ENCODE results near the gene HOXA11. TPM values are rescaled to one million over a fixed set of nuclear protein-coding genes. Genes with fewer than 3 reads are reported as not detected.
A peak's percentile ranks its signal among the peaks of the same experiment; 100 is the strongest.

The HOXA11 gene
- total RNA-seq, 1 experiment from 2014 or later, result 0.79 TPM

DNA sequence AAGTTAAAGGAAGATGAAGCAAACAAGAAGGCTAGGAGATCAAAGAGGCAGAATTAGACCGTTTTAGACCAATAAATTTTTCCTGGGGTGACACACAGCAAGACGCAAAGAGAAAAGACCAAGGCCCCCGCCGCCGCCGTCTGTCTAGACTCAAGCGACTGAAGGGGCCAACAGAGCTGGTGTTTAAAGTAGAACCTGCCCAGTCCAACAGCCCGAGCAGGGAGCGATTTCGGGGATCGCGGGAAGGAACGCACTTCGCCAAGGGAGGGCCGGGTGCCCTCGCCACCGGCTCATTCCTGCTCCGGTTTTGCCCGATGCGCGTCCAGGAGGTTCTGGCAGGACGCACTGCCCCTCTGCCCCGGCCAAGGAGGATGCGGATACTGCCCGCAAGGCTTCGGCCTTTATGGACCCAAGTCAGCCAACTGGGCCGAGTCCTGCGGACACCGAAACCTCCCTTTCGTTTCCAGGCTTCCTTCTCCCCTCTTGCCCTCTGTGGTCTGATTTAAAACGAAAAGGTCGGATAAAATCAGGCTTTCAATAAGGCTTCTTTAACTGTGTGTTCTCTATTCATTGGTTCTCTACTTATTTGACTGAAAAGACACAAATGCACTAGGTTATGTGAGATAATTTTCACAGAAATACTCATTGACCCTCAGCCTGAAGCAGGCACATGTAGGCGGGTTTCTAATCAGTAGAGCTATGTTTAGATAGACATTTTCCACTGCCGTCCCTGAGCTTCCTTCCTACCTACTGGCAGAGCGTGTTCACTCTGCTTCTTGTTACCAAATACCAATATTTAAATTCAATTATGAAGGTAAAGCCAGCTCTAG lies 26.4 kb downstream of the HOXA11 start:
- DNase-seq (ENCODE audit: low read depth), result no peak

DNA sequence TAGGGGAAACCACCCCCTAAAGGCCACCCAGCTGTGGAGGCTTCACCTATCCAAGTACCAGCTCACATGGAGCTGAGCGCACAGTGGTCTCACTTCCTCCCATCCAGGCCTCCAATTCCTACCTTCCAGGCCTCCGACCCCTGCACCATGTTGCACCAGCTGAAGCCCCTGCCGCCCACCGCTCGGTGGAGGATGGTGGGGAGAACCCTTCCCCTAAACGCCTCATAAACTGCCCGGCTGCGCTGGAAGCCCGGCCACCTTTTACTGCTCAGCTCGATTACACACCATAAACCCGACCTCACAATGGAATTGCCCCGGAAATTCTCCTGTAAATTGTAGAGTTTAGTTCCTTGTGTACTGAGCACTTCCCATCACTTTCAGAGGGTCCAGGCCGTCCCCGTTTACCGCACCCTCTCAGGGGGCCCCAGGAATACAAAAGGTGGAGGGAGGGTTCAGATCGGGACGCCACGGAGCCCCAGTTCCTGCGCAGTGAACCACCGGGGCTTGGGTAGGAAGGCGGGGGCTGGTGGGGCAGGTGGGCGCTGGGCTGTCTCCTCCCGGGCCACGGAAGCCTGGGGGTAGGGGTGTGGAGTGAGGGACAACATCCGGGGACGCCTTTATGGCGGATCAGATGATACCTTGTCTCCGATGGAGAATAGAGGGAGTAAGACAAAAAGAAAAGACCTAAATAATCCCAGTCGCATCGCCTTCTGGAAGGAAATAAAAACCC lies 27.2 kb downstream of the HOXA11 start:
- no peak for DNase-seq (ENCODE audit: low read depth)

DNA sequence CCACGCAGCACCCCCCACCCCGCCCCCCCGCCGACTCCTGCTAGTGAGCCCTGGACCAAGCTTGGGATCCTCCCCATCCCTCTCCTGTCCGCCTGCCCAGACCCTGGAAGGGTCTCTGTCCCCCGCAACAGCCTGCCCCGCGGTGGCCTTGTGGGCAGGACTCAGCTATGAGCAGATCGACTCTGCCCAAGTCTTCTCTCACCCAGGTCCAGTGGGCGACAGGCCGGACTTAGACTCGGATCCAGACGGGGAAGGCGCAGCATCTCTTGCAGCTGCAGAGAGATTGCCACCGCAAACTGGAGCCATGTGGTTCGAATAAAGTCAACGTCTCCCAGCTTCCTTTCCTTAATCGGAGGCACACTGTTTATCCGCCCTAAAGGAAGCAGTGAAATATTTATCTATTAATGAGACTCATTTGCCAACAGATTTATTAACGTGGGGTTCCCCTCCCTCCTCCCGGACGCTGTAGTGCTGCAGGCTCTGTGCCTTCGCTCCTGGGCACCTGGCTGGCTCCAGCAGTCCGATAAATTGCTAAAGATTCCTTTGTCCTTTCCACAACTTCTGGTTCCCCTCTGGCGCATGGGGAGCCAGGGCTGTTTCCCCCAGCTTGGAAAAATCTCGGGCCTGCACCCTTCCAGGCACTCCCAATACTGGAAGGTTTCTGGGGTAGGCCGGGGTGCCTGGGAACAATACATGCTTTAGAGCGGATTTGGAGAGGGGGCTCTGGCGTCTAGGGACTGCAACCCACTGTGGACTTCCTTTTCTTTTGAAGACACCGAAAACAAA lies 27.9 kb downstream of the HOXA11 start:
- DNase-seq (ENCODE audit: low read depth), result no peak

DNA sequence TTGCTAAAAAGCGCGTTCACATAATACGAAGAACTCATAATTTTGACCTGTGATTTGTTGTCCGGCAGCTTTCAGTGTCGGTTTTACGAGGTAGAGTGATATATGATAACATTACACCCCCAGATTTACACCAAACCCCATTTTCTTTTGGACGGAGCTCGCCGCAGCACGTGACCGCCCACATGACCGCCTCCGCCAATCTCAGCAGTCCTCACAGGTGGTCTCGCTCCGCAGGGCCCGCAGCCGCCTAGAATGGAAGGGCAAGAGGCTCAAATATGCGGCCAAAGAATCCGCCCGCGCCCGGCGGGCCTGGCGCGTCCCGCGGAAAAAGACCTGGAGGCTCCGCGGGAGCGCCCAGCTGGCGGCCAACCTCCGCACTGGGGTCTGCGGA lies 28.5 kb downstream of the HOXA11 start, which contains the start of gene HOXA7:
TSS of gene HOXA7 (minus strand) at position 168 of the 391 bp plus-strand sequence. CDS start at position 38, 130 bp downstream.
- DNase-seq (ENCODE audit: low read depth), result peak; percentile 71

DNA sequence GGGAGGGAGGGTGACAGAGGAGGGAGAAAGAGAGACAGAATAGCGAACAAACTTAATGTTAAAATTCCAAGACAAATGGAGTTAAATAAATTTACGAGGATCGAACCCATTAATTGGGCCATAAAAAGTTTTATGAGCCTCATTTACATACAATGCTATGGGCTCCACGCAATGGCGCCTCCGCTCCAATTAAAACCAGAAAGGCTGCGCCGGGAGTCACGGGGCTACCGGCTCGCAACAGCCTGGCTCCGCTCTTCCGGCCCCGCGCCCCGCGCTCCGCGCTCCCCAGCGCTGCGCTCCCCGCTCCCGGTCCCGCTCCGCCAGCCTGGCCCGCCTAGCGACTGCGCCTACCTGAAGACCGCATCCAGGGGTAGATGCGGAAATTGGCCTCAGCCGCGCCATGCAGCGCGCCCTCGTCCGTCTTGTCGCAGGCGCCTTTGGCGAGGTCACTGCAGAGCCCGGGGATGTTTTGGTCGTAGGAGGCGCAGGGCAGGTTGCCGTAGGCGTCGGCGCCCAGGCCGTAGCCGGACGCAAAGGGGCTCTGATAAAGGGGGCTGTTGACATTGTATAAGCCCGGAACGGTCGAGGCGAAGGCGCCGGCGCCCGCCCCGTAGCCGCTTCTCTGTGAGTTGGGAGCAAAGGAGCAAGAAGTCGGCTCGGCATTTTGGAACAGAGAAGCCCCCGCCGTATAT lies 29.1 kb downstream of the HOXA11 start:
- peak; percentile 55 for DNase-seq (ENCODE audit: low read depth)

DNA sequence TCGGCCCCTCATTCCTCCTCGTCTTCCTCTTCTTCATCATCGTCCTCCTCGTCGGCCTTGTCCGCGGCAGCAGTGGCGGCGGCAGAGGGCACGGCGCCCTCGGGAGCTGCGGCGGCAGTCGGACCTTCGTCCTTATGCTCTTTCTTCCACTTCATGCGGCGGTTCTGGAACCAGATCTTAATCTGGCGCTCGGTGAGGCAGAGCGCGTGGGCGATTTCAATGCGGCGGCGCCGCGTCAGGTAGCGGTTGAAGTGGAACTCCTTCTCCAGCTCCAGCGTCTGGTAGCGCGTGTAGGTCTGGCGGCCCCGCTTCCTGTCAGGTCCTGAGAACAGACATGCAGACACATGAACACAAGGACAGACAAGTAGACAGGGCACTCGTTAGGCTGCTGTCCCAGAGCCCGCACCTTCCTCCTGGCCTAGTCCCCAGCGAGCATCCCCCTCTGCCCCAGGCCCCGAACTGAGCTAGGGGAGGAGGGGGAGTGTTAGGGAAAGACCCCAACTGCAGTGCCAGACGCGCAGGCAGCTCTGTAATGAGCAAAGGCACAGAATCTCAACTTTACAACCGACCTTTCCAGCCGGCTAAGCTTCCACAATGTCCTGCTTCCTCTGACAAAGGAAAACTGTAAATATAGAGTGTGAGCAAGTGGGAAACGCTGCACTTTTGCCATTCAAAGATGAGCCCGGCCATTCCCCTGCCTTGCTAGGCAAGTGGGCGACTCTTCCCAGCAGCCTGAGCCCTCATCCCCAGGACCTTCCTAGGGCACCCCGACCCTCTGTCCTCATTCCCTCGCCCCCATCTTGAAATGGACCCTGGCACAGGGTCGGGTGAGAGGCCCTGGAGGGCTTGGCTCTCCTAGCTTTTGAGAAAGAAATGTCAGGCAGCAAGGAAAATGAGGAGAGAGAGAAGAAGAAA lies 29.9 kb downstream of the HOXA11 start:
- DNase-seq (ENCODE audit: low read depth), result no peak

DNA sequence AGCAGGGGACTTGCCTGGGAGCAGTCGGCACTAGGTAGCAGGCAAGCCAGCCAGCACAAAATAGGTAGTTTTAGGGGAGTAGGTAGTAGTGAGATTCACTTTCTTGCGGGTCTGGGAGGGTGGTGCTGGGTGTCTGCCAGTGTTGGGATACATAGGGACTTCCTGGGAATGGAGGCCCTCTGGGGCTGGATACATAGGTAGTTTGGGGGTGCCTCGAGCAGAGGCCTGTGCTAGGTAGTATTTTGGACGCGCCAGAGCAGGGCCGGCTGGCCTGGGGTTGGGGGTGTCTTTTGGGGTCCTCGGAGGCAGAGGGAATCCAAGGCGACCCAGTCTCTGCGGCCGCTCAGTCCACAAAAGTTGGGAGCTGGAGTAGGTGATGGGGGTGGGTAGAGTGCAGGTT lies 30.7 kb downstream of the HOXA11 start:
- DNase-seq (ENCODE audit: low read depth), result no peak

DNA sequence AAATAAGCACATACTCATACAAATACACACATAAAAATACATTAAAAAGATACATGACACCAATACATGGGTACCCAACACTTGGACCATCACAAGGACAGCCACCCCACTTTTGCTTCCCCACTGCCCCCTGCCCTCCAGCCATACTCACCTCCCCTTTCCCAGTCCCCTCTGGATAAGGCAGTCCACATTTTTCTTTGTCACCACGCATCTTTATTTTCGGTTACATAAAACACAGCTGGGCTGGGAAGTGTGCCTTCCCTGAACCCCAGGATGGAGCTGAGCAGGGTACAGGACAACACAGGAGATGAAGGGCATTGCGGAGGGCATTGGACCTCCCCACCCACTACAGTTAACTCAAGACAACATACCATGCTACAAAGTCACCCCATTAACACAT lies 31.5 kb downstream of the HOXA11 start:
- no peak for DNase-seq (ENCODE audit: low read depth)

DNA sequence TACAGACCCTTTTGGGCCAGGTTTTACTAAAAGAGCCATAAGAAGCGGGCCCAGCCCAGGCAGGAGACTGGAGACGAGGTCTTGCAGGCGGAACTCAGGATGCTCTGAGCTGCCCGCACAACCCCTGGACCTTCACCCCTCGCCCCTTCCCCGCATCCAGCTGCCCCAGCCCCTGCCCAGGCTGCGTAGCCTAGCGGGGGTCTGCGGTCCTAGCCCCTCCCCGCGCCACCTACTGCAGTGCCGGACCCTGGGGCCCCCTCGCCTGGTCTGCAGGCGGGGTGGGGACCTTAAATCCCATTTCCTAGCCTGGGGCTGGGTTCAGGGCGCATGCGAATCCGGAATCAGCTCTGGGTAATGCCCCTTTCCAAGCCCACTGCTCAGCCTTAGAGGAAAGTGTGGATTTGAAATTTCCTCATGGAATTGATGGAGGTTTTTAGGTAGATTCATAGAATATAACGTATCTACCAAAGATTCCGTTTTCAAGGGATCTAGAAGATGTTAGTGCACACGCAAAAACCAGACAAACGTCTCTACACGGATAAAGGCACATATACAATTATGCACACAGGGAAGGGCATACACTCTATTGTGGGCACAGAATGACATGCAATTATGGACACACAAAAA lies 32.1 kb downstream of the HOXA11 start:
- DNase-seq (ENCODE audit: low read depth), result no peak

DNA sequence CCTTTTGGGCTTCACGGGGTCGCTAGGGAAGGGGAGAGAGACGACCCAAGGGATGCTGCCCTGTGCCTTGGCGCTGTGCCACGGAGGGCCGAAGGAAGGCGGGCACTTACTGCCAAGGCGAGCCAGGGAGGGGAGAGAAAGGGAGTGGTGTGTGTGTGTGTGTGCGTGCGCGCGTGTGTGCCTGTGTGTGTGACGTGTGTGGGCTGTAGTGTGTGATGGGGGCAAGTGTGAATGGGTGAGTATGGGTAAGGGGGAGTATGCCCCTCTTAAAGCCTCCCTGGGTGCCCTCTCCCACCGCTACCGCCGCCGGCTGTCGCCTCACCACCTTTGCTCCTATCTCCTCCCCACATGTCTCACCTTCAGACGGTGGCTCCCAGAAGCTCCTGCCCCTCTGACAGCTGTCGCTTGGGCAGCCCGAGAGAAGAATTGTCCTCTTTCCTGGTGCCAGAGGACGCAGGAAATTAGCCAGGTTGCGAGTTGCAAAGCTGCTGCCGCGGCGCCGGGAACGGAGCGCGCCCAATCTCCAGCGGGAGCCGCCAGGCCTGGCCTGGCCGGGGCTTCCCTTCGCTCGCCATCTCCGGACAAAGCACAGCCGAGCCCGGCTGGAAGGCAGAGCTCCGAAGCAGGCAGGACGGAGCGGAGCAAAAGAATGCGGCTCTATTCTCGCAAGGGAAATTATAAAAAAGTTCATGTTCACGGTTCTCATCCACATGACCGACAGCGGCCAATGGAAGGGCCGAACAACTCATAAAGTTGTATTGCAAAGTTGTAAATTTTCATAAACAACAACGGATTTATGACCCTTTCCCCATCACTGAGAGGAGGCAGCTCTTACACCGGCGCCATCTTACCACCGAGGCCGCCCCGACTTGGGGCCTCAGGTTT lies 32.9 kb downstream of the HOXA11 start, which contains the start of gene HOXA3:
TSS of gene HOXA3 (minus strand) at position 653 of the 885 bp plus-strand sequence. CDS start 41,943 bp downstream, outside the sequence.
- peak; percentile 69 for DNase-seq (ENCODE audit: low read depth)

DNA sequence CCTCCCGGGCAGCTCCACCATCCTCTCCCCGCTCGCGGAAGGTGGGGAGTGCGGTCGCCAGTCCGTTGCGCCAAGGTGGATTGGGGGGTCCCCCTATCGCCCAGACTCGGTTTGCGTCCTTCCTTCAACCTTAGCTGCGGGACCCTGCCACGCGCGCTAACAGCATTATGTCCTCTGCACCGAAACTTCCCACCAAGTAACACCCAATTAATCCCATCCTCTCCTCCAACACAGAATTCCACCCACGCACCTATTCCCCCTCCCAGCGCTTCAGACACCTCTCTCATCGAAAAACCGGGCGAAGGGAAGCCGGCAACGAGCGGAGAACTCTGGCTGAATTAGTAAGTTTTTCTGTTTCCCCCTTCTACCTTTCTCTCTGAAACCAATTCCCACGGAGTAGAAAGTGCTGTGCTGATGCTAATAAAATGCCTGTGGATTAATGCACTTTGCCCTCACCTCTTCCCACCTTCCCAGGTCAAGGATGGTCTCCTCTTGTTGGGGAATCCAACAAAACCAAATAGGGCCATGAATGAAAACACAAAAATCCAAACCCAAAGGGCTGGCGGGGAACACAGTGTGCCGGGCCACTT lies 33.6 kb downstream of the HOXA11 start:
- peak; percentile 18 for DNase-seq (ENCODE audit: low read depth)

DNA sequence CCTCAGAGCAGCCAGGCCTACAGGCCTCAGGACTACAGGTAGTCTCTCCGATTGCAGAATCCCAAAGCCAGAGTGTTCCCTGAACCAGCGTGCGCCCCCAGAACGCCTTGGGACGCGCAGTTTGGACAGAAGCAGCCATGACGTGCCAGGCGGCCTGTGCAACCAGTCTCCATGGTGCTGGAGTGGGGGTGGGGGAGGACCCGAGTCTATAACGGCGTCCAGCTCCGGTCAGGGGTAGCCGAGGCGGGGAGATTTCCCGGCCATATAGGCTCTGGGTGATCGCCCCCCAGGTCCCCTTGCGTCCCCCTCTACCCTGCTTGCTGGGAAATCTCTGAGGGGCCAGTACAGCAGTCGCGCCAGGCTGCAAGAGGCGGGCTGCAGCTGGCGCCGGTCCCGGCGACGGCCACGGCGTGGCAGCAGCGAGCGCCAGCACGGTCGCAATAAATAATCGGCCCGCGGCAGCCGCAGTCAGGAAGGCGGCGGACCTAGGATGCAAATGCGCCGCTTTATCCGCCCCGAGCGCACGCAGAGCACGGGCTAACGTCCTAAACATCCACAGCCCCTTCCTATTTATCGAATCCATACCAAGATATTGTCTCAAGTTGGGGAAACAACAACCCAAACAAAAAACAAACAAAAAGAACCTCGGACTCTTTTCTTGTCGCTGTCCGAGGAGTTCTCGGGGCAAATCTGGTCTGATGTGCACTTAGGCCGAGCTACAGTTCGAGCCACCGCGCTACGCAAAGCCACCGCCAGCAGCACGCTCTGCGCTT lies 34.3 kb downstream of the HOXA11 start:
- DNase-seq (ENCODE audit: low read depth), result peak; percentile 78

DNA sequence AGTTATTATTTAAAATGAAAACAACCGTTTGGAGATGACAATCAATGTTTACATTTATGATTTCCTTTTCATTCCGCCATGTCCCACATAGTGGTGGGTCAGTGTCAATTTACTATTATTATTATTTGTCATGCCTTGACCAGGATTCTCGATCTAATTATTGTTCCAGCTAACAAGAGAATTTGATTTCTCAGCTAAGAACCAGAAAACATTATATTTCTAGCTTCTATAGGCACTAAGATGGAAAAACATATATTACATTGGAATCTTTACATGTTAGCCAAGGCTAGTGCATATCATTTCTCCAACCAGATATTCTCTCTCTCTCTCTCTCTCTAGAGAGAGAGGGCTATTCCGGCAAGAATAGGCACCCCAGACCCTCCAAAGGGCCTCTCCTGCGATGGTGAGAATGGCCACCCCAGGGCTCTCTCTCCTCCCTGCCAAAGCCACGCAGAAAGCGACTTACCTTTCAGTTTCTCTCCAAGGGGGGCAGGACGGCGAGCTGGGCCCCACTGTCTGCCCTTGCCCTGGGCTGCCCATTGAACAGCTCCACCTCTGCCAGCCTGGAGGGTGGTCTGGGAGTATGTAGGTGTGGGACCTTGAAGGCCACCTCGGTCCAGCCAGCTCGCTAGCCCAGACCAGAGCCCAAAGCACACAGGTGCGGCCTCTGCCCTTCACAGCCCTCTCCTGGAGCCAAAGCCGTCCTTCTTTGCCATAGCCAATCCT lies 35.0 kb downstream of the HOXA11 start:
- peak; percentile 45 for DNase-seq (ENCODE audit: low read depth)

DNA sequence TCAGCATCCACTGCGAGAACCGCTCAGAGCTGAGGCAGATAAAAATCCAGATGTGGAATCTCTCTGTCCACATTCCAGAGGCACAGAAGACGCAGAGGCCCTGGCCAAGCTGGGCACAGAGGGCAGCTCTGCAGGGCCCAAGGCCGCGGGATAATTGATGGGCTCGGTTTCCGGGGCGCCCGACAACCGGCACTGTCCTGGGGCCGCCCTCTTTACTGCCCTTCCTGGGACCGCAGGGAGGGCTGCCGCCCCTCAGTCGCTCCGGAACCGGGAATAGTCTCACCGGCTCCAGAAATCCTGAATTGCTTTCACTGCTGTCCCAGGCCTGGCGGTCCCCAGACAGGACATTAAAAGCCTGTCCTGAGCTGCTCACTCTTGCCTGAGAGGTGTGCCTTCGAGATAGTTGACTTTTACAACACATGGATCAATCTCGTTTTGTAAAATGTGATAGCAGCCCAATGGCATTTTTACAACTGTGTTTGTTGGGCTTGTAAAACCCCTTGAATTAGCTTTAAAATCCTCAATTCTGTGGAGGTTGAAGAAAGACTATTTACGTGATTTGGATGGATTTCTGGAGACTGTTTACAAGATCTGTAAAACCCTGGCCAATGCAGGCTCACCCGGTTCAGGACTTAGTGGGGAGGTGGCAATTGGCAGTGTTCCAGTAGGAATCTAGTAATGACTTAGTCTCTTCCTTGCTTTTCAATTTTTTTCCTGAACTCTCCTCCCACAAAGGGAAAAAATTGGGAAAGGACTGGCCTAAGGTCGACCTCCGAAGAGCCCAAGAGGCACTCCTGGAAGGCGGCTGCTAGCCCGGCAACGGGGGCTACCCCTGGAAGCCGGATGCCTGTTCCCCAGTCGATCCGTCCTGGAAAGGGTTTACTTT lies 36.0 kb downstream of the HOXA11 start:
- peak; percentile 72 for DNase-seq (ENCODE audit: low read depth)

DNA sequence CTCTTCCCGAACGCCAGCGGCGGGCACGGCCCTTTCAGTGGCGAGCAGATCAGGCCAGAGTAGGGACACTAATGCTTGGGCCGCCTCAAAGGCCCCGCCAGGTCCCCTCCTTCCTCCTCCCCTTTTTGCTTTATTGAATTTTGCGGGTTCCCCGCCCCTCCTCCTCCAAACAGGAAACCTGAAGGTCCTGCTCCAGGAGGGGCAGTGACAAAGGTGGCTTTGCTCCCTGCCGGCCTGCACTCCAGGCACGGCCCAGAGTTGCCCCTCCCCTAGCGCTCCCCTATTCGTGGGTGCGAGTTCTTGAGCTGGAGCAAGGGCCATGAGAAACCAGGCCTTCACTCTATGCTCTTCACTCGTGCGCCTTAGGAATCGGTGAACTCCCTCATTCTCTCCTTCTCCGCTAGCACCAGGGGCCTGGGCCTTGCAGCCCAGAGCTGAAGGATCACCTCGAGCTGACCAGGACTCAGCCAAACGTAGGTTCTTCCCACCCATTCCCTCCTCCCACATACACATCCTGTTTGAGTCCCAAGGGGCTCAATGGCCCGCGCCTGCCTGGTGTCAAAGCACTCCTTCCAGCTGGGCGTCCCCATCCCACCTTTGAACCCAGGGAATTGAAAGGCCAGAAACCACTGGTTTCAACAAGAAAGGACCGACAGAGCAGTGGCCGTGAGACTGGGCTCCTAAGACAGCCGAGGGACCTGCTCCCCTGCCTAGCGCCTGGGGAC lies 36.8 kb downstream of the HOXA11 start:
- DNase-seq (ENCODE audit: low read depth), result peak; percentile 55

All from M059J (cell line).